ENCODE data around the gene NCK2.

DNA sequence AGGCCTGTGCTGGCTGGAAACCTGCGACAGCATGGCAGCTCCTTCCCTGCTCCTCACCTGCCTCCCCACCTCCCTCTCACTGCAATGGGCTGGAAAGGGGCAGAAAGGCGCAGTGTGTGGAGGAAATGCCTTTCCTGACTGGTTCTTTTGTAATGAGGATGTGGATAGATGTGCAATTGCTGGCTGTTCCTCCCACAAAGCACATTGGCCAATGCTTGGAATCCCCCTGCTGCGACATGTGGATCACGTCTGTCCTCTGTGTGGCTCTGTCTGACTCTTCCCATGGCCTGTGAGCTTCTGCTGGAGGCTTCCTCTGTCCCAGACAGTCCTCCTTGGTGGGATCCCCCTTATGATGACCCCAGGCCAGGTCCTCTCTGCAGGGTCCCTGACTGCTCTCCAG is 172.5 kb downstream of the NCK2 start:
- no peak for TF ChIP-seq CTCF (IDR thresholded peaks at IDR 0.05)
- TF ChIP-seq POLR2AphosphoS5 (IDR thresholded peaks at IDR 0.05), result no peak

Data from prostate gland (tissue), 2 donors.